Uterus (tissue), 4 donors: Measurements from ENCODE around the gene SLC22A5. TPM values are rescaled to one million over a fixed set of nuclear protein-coding genes. Genes with fewer than 3 reads are reported as not detected.

ENCODE experiments used
- DNase-seq, 2 donors: peaks; one replicate each; pipeline ENCODE4 v3.0.0-alpha.2; 2019 to 2020
- H3K27ac ChIP-seq, 2 donors: fragments of 200-600 bp; sonication (generic); 1 replicate in 1 of 2; 2 replicates in 1 of 2; pipeline ENCODE4 v1.5.1; 2016 to 2018
- H3K27me3 ChIP-seq, 2 donors: fragments of 200-600 bp; sonication (generic); one replicate each; pipeline ENCODE4 v1.5.1; 2018 to 2019; ENCODE audit warnings: control low read depth in 1 of 2
- H3K36me3 ChIP-seq, 2 donors: fragments of 200-600 bp; sonication (generic); one replicate each; pipeline ENCODE4 v1.5.1; 2019; ENCODE audit warnings: control low read depth in 1 of 2
- H3K4me1 ChIP-seq, 2 donors: fragments of 200-600 bp; sonication (generic); one replicate each; pipeline ENCODE4 v1.5.1; 2018 to 2019; ENCODE audit warnings: control low read depth in 1 of 2
- H3K4me3 ChIP-seq, 2 donors: fragments of 200-600 bp; sonication (generic); 1 replicate in 1 of 2; 2 replicates in 1 of 2; pipeline ENCODE4 v1.5.1; 2018 to 2019; ENCODE audit warnings: mild to moderate bottlenecking in 1 of 2
- H3K9me3 ChIP-seq, 2 donors: fragments of 200-600 bp; sonication (generic); one replicate each; pipeline ENCODE4 v1.5.1; 2019; ENCODE audit warnings: control low read depth in 1 of 2
- CTCF ChIP-seq, 4 experiments: fragments of 200-600 bp in 2 of 4; fragments of 450-650 bp in 2 of 4; sonication (generic) in 2 of 4; IDR thresholded peaks; one replicate each; pipeline ENCODE4 v1.5.1; 2016 to 2019; ENCODE audit warnings: antibody characterized with exemption in 4 of 4, mild to moderate bottlenecking in 2 of 4, moderate library complexity in 1 of 4
- POLR2A ChIP-seq, 2 donors: fragments of 450-650 bp; IDR thresholded peaks; one replicate each; pipeline ENCODE4 v1.6.1; 2016; ENCODE audit warnings: antibody characterized with exemption in 2 of 2, mild to moderate bottlenecking in 1 of 2, moderate library complexity in 1 of 2
- intact Hi-C: fragments of 100-400 bp; cut with DNase I; formaldehyde crosslinking; loops from one replicate; pipeline ENCODE4 v1.15.1; 2023; ENCODE audit warnings: low total_unique reads
- total RNA-seq, 4 donors: library from RNA; depleted of rRNA in 3 of 4; stranded (reverse); fragments of >200 nt in 3 of 4; gene quantifications; one replicate each; pipeline versions ENCODE4 v1.1.0 to v1.2.4, GENCODE V29; 2014 to 2023
- donor health status: DM: yes; HTN: yes; CAD: no.

SLC22A5 gene
- total RNA-seq, 4 donors from 2014 or later = 2.0 to 18.9 (median 10.0) TPM

DNA sequence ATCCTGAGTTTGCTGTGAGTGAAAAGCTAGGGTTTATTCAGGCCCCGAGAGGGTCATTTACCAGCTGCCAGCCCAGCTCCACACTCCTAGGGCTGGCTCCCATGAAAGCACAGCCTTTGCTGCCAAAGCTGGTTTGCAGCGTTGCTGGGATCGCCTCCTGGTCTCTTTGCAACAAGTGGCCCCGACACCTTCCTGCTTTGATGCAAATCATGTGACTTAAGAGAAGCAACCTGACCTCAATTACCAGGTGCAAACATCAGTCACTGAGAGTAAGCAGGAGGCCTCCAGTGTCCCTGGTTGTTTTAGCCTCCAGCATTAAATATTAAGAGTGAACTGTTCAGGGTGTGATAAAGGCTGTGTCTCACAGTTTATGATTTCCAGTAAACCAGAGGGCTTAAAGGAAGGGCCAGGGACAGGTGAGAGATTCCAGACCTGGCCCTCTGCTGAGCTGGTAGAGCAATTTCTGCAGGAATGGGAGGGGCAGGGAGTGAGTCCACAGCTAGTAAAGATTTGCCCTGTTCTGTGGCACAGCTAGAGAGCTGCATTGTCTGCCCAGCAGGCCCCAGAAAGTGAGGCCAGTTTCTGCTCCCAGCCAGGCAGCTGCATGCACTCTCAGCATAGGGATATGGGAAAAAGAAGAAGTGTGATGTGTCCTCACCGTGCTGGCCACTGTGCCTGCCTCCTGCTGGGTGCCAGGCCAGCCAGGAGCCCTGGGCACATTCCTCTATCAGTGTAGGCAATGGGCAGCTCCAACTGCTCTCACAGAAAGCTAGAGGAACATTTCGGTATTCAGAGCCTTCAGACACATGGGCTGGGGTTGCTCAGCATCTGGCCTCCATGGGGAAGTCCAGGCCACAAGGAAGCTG lies 58.0 kb downstream of the SLC22A5 start:
- no peak for DNase-seq
- Histone ChIP-seq H3K4me3 (no peak overlapping the region), H3K36me3 (no peaks in the 10 kb centered on the region), H3K27ac (peak overlapping the region; percentile 51 to 68), H3K27me3 (no peaks in the 10 kb centered on the region), H3K4me1 (peaks cover 27 to 34% of the 10 kb centered on the region in 2 donors), H3K9me3 (no peaks in the 10 kb centered on the region)
- intact Hi-C loops = loop anchor here (5.0 kb wide), 1 partner anchor 70 kb away; no protein-coding TSS in a partner anchor
- no peak for TF ChIP-seq CTCF (IDR thresholded peaks at IDR 0.05)
- TF ChIP-seq POLR2A (IDR thresholded peaks at IDR 0.05) = no peak

- DNase-seq = no peak
- Histone ChIP-seq H3K4me3 (no peak overlapping the region), H3K4me1 (peaks cover 27 to 34% of the 10 kb centered on the region in 2 donors), H3K27ac (peak overlapping the region; percentile 47 to 68), H3K27me3 (no peaks in the 10 kb centered on the region), H3K9me3 (no peaks in the 10 kb centered on the region), H3K36me3 (no peaks in the 10 kb centered on the region)
- intact Hi-C loops = loop anchor here (5.0 kb wide), 1 partner anchor 69 kb away; no protein-coding TSS in a partner anchor
- no peak for TF ChIP-seq CTCF (IDR thresholded peaks at IDR 0.05)
- TF ChIP-seq POLR2A (IDR thresholded peaks at IDR 0.05) = no peak
These were observed 58.6 kb downstream of the SLC22A5 start for GRCh38 chr5:132428147-132428482.

DNA sequence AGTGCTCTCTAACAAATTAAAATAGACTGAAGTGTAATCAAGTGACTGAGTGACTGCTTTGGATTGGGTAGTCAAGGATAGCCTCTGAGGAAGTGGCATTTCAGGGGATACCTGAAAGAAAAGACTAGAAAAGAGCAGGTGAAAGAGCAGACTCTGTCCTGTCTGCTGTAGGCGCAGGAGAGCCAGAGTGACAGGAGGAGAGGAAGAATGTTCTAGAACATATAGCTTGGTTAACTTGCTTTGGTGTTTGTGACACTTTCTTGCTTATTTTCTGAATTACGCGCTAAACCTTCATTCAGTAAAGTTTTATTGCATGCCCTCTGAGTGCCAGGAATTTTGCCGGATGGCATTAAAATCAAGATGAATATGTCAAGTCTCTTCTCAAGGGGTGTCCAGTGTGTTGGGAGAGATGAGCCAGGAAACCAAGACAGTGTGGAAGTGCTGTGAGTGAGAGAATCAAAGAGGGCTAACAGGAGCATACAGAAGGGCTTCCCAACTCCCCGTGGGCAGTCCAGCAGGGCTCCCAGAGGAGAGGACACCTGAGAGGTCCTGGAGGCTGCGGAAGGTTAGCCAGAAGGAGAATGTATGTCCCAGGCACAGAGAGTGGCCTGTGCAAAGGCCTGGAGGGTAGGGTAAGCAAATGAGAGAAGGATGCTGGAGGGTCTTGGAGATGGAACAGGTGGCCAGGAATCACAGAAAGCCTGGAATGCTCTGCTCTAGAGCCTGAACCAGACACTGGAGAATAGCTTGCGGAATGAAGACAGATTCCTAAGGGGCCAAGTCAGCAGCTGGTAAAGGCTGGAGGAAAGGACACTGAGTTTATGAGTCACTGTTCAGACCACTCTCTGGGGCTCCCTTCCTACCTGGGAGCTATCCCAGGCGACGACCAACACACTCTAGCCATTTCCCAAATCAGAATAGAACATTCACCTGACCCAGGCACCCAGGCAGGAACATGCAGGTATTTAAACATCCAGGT lies 59.3 kb downstream of the SLC22A5 start:
- Histone ChIP-seq H3K4me1 (peaks cover 21 to 34% of the 10 kb centered on the region in 2 donors), H3K4me3 (no peak overlapping the region), H3K27me3 (no peaks in the 10 kb centered on the region), H3K9me3 (no peaks in the 10 kb centered on the region), H3K27ac (peak overlapping the region; percentile 47 to 68), H3K36me3 (no peaks in the 10 kb centered on the region)
- no peak for TF ChIP-seq POLR2A (IDR thresholded peaks at IDR 0.05)
- no peak for TF ChIP-seq CTCF (IDR thresholded peaks at IDR 0.05)
- intact Hi-C loops = loop anchor here (5.0 kb wide), 1 partner anchor 69 kb away; no protein-coding TSS in a partner anchor
- DNase-seq = no peak

- Histone ChIP-seq H3K9me3 (no peaks in the 10 kb centered on the region), H3K4me3 (no peak overlapping the region), H3K4me1 (peaks cover 17 to 34% of the 10 kb centered on the region in 2 donors), H3K27me3 (no peaks in the 10 kb centered on the region), H3K36me3 (no peaks in the 10 kb centered on the region), H3K27ac (peak overlapping the region; percentile 5 to 28)
- intact Hi-C loops = loop anchor here (5.0 kb wide), 1 partner anchor 68 kb away; no protein-coding TSS in a partner anchor
- TF ChIP-seq CTCF (IDR thresholded peaks at IDR 0.05) (no peak), POLR2A (IDR thresholded peaks at IDR 0.05) (no peak)
- no peak for DNase-seq
These were observed 60.2 kb downstream of the SLC22A5 start for GRCh38 chr5:132429463-132430440.
